HG02870 (cell line): ENCODE measurements around the gene CPNE4.
"Not testable (repeated sequence)": the region's sequence is repeated elsewhere in the genome, so short reads cannot be mapped to it uniquely, and the experiment has no call there.

Experiments used
- ATAC-seq: cut with Tn5 transposase; IDR thresholded peaks from one replicate; pipeline ENCODE4 v1.9.1; 2021; ENCODE audit warnings: mild to moderate bottlenecking, moderate library complexity; ENCODE audit not compliant: unreplicated experiment

Gene CPNE4

GRCh38 chr3:132034486-132035464 lies at the start of gene CPNE4:
Gene CPNE4 (minus strand): TSS chr3:132035014.
- peak; percentile 44 for ATAC-seq

GRCh38 chr3:132083583-132084279 lies 48.9 kb upstream of the CPNE4 start:
- no peak for ATAC-seq

- no peak for ATAC-seq
These were observed 48.3 kb upstream of the CPNE4 start for GRCh38 chr3:132083159-132083558.

DNA sequence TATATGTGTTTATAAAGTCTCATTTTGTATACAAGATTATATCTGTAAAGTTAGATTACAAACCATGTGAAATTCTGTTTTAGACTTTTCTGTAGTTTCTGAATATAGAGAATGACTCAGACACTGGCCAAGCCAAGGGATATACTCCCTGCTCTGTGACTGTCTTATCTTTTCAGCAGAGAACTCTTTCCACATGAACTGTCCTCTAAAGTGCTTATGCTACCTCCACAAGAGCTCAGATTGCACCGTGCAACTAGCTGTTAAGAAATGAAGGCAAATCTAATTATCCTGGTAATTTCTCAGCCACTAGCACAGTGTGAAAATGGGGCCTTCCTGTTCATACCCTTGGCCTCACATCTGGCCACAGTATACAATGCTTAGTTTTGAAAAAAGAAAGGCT lies 44.3 kb upstream of the CPNE4 start:
- ATAC-seq: no peak

DNA sequence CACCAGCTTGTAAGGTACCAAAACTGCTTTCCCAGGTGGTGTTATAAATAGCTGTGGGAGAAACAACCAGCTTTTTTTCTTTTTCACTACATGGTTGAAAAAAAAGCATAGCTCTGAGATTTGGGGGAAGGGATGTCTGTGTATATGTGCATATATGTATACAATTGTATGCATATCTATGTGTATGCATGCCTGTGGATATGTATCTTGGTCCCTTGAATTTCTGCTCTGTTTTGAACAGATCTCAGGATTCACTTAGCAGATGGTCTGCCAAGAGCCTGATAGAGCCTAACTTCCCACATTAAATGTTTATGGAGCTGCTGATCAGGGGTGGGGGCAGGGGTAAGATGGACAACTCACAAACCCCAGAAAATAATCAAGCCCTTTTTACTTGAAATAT lies 39.0 kb upstream of the CPNE4 start:
- no peak for ATAC-seq

DNA sequence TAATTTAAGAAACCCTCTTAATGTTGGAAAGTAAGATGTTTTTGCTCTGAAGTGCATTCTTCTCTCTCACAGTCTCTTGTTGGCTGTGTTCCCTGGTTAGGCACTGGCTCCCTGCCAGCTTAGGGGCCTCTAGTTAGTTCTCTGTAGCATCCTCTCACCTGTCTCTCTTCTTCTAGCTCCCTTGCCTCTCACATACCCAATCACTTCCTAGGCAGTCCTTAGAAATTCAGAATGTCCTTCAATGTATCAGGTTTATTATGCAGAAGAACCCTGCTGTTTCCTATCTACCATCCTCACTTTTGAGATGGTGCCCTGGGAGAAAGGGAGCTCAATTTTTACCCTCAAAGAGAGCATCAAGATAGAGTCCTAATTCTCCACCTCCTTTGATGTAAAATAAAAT lies 36.2 kb upstream of the CPNE4 start:
- ATAC-seq: no peak

GRCh38 chr3:132064114-132064513 lies 29.3 kb upstream of the CPNE4 start:
- no peak for ATAC-seq

DNA sequence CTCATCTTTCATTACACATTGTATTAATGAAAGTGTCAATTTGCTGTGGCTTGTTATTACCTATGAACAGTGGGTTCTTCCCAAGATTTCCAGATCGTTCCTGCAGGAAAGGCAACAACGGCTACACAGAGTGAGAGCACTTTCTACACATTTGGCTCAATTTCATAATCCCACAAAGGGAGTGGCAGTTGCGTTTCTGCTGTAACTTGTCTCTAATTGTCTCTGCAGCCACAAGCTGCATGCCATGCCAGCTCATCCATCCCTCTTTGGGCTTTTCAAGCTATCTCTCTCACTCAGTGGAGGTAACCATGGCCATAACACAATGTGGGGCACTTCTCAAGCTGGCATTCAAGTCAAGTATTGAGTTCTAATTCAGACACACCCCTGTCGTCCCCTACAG lies 27.7 kb upstream of the CPNE4 start:
- no peak for ATAC-seq

GRCh38 chr3:132055872-132056271 lies 21.1 kb upstream of the CPNE4 start:
- no peak for ATAC-seq

DNA sequence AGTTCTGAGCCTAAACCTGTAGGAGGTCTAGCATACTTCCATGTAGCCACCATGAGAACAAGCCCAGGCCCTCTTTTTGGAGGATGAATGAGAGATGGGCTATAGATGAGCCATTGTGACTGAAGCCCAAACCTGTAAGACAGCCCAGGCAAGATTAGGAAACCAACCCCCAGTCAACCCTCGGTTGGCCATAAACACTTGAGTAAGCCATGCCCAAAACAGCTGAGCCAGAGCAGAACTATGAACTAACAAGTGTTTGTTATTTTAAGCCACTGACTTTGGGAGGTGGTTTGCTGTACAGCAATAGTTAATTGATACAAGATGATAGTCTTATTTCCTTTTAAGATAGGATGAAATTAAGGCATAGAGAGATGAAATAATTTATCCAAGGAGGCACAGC lies 12.4 kb upstream of the CPNE4 start:
- no peak for ATAC-seq

DNA sequence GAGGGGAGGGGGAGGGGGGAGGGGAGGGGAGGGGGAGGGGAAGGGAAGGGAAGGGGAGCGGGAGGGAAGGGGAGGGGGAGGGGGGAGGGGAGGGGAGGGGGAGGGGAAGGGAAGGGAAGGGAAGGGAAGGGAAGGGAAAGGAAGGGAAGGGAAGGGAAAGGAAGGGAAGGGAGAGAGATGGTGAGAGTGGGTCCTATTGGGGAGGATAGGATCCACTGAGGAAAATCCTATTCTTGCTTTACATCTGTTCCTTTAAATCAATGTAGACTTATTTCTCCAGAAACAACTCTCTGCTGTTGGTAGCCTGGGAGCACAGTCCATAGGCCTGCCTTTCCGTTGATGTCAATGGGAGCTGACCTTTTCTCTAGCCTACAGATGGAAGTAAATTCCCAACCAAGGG lies 10.1 kb upstream of the CPNE4 start:
- not testable (repeated sequence) for ATAC-seq

DNA sequence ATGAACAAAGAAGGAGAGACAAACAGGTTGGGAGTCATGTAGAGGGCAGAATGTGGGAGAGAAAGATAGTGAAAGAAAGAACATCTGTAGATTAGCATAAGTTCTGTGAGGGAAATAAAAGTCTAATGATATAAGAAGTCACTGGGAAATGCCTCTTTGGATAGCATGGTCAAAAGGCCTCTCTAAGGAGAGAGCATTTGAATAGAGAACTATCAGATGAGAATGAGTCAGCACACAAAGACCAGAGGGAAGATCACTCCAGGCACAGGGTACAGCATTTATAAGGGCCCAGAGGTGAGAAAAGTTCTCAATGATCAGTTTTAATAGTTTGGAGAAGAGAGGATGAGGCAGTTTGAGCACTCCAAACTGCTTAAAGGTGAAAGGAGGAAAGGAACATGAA lies 7.9 kb upstream of the CPNE4 start:
- no peak for ATAC-seq

DNA sequence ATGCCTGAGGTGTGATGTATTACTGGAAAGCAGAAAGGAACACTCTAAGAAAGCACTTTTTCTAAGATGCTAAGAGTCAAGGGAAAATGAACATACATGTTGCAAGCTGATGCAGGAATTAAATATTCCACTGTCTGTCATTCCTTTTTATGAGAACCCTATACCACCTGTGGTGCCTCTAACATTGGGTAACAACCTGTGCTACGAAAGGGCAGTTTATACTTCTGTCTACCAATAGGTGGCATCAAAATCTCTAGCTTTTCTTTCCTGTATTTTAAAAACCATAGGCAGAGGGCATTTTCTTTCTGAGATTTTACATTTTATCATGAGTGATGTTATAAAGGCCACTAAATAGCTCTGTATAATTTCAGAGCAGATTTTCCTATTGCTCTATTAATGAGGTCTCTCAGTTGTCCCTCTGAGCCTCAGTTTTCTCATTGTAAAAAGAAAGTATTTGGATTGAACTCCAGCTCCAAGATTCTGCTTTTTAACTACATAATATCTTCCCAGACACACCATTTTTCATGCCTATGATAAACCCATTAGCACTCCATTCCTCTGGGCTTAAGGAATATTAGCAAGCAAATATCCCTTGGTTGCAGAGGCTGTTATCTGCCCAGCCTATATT lies 3.5 kb upstream of the CPNE4 start:
- no peak for ATAC-seq

- ATAC-seq: no peak
These were observed 2.8 kb upstream of the CPNE4 start for GRCh38 chr3:132037581-132037980.

DNA sequence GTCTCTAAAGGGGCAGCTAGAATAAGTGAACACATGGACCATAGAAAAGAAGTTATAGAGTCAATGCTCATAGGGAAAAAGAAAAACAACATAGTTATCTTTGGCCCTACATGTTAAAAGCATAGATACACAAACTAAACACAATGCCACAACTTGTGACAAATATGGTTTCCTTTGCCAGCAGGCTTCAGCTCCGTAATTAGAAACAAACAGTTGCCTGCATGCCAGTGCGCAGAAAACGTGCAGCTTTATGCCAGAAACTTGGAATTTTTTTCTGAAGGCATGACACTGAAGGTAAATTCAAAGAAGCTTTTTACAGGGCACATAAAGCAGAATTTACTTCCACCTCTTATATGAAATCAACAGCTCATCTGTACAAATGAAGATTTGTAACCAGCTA lies 2.2 kb upstream of the CPNE4 start:
- no peak for ATAC-seq

- no peak for ATAC-seq
These were observed 723 bp downstream of the CPNE4 start for GRCh38 chr3:132034097-132034485.

- ATAC-seq: no peak
These were observed 1.3 kb downstream of the CPNE4 start for GRCh38 chr3:132033471-132033870.

DNA sequence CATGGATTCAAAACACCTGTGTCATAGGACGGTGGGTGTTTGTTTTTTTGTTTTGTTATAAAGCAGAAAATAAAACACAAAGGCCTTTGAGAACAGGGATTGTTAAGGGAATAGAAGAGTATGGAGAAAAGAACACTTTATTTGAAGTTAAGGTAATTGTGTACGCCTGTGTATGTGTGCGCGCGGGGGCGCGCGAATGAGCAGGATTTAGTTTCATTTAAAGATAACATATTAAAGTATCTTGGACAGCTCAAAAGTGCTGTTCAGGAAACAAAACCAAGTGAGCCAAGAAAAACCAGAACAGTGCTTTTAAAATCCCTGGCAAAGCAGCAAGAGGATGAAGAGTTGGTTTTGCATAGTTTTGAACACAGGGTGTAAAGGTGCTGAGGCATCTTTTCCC lies 1.9 kb downstream of the CPNE4 start:
- ATAC-seq: no peak

GRCh38 chr3:132029182-132029902 lies 5.5 kb downstream of the CPNE4 start:
- ATAC-seq: peak; percentile 67

DNA sequence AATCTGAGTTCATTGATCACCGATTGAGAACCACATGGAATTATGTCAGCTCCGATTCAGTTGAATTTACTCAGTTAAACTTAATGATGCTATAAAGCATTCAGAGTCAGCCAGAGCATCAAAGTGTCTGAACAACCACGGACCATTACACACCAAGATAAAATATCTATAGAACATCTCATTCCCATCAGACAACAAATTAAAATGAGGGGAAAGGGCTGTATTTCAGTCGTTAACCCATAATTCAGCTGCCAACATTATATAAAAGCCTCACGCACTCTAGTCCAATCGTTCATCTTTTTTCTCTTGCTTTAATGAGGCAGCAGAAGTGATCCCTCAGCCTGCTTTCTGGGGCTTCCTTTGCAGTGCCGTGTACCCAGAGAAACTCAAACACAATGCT lies 11.9 kb downstream of the CPNE4 start:
- ATAC-seq: no peak

DNA sequence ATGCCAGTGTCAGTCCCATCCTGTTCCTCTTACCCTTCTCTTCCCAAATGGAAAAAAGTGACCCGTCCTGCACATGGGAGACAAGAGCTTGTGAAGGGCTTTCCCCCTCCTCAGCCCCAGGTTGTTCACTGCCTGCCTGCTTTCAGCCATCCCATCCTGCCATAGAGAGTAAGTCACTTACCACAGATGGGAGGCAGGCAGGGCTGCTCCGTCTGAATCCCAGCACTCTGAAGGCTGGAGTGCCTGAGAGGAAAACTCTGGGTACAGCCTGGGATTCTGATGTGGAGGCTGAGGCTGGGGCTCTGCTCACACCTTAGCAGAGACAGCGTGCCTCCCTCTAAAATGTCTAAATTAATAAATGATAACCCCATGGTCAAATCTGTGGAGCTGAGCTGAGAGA lies 14.8 kb downstream of the CPNE4 start:
- no peak for ATAC-seq
